Astrocyte (in vitro differentiated cells and primary cell): Measurements from ENCODE around the gene CACNA2D4. TPM values are rescaled to one million over a fixed set of nuclear protein-coding genes. Genes with fewer than 3 reads are reported as not detected.

Source experiments
- DNase-seq: peaks from one replicate; pipeline ENCODE4 v3.0.0-alpha.2; 2010; ENCODE audit warnings: low read depth
- FAIRE-seq: peaks from 2 replicates; lab custom pipeline; 2011; peaks lifted over from hg19 to GRCh38; lab: Jason Lieb, UNC
- H2AFZ ChIP-seq: 2 replicates; pipeline ENCODE4 v1.6.0; 2012; ENCODE audit warnings: low read depth, low read length, inconsistent platforms
- H3K27ac ChIP-seq: 2 replicates; pipeline ENCODE4 v1.5.1; 2011; ENCODE audit warnings: low read depth, low read length, inconsistent platforms
- H3K27me3 ChIP-seq: 2 replicates; pipeline ENCODE4 v1.6.0; 2011; ENCODE audit warnings: low read length, inconsistent platforms; ENCODE audit not compliant: insufficient read depth
- H3K36me3 ChIP-seq: 2 replicates; pipeline ENCODE4 v1.5.1; 2011; ENCODE audit warnings: low read length, inconsistent platforms; ENCODE audit not compliant: insufficient read depth
- H3K4me1 ChIP-seq: 2 replicates; pipeline ENCODE4 v1.5.1; 2011; ENCODE audit warnings: low read length, inconsistent platforms; ENCODE audit not compliant: insufficient read depth
- H3K4me2 ChIP-seq: 2 replicates; pipeline ENCODE4 v1.6.0; 2012; ENCODE audit warnings: low read length, inconsistent platforms
- H3K4me3 ChIP-seq: 2 replicates; pipeline ENCODE4 v1.5.1; 2011; ENCODE audit warnings: low read depth, mild to moderate bottlenecking, low read length, inconsistent platforms; ENCODE audit not compliant: insufficient read depth
- H3K79me2 ChIP-seq: 2 replicates; pipeline ENCODE4 v1.6.0; 2012; ENCODE audit warnings: mild to moderate bottlenecking, low read length, inconsistent platforms; ENCODE audit not compliant: insufficient read depth
- H3K9ac ChIP-seq: 2 replicates; pipeline ENCODE4 v1.6.0; 2012; ENCODE audit warnings: mild to moderate bottlenecking, low read length, inconsistent platforms
- H3K9me3 ChIP-seq: 2 replicates; pipeline ENCODE4 v1.5.1; 2012; ENCODE audit warnings: low read depth, mild to moderate bottlenecking, low read length, inconsistent platforms; ENCODE audit not compliant: insufficient read depth
- H4K20me1 ChIP-seq: 2 replicates; pipeline ENCODE4 v1.6.0; 2012; ENCODE audit warnings: low read length, inconsistent platforms; ENCODE audit not compliant: insufficient read depth
- H3K27ac Mint-ChIP-seq: one replicate; pipeline ENCODE4 v1.8.0; 2021; ENCODE audit warnings: mild to moderate bottlenecking, mixed read lengths; ENCODE audit not compliant: unreplicated experiment
- H3K27me3 Mint-ChIP-seq: one replicate; pipeline ENCODE4 v1.8.0; 2021; ENCODE audit warnings: low read depth, mixed read lengths; ENCODE audit not compliant: unreplicated experiment
- H3K36me3 Mint-ChIP-seq: one replicate; pipeline ENCODE4 v1.8.0; 2021; ENCODE audit warnings: low read depth, mixed read lengths; ENCODE audit not compliant: unreplicated experiment
- H3K4me1 Mint-ChIP-seq: one replicate; pipeline ENCODE4 v1.8.0; 2021; ENCODE audit warnings: low read depth, mixed read lengths; ENCODE audit not compliant: unreplicated experiment
- H3K4me3 Mint-ChIP-seq: one replicate; pipeline ENCODE4 v1.8.0; 2021; ENCODE audit warnings: mild to moderate bottlenecking, moderate library complexity, mixed read lengths; ENCODE audit not compliant: unreplicated experiment
- H3K9me3 Mint-ChIP-seq: one replicate; pipeline ENCODE4 v1.8.0; 2021; ENCODE audit warnings: mild to moderate bottlenecking, mixed read lengths; ENCODE audit not compliant: unreplicated experiment
- CTCF ChIP-seq: IDR thresholded peaks from 2 replicates; pipeline ENCODE4 v1.5.1; 2011; ENCODE audit warnings: low read depth, mild to moderate bottlenecking, inconsistent platforms, low read length, moderate library complexity; ENCODE audit not compliant: insufficient read depth
- EZH2 ChIP-seq: IDR thresholded peaks from 2 replicates; pipeline ENCODE4 v1.6.1; 2012; ENCODE audit warnings: mild to moderate bottlenecking, low read length, inconsistent platforms; ENCODE audit not compliant: insufficient read depth
- total RNA-seq: library from RNA; stranded (reverse); gene quantifications from 2 replicates; pipeline ENCODE4 v1.2.1, GENCODE V29; 2021

The CACNA2D4 gene
- total RNA-seq, 1 donor from 2014 or later, result 0.09 TPM

DNA sequence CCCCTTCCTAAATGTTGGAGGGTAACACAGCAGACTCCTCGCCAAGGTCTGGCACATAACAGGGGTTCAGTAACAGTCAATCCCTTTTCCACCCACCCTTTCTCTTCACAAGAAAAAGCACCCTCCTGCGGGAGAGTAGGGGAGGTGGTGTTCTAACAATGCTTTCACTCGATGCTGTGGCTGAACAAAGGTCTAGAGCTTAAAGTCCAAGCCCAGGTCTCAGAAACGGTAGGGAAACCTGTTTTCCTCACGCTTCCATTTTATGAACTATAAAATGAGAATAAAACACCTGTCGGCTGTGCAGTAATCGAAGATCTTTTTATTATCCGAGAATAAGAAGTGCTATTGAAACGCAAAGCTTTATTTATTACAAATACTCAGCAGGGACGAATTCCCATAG lies 20.9 kb upstream of the CACNA2D4 start:
- no peaks in the 10 kb centered on the region for H3K9me3 ChIP-seq
- peak overlapping the region; percentile 54 for H3K4me2 ChIP-seq
- no peak for TF ChIP-seq CTCF
- DNase-seq (no peak), FAIRE-seq (no peak)
- no peaks in the 10 kb centered on the region for H3K27me3 ChIP-seq
- H3K36me3 ChIP-seq, result peaks cover 3% of the 10 kb centered on the region
- no peaks in the 10 kb centered on the region for H3K79me2 ChIP-seq
- no peak overlapping the region for H3K9ac ChIP-seq
- H3K36me3 Mint-ChIP-seq, result peaks cover 19% of the 10 kb centered on the region
- H3K9me3 Mint-ChIP-seq, result peaks cover 3% of the 10 kb centered on the region
- H3K4me3 Mint-ChIP-seq, result no peak overlapping the region
- H3K27ac ChIP-seq, result no peak overlapping the region
- H3K4me1 Mint-ChIP-seq, result no peaks in the 10 kb centered on the region
- H3K27me3 Mint-ChIP-seq, result no peaks in the 10 kb centered on the region
- H3K27ac Mint-ChIP-seq, result no peak overlapping the region
- H4K20me1 ChIP-seq, result no peaks in the 10 kb centered on the region
- no peak overlapping the region for H3K4me3 ChIP-seq
- peaks cover 19% of the 10 kb centered on the region for H3K4me1 ChIP-seq
- H2AFZ ChIP-seq, result no peak overlapping the region

GRCh38 chr12:1937481-1938224 lies 19.2 kb upstream of the CACNA2D4 start:
- H4K20me1 ChIP-seq, result peaks cover 5% of the 10 kb centered on the region
- no peak overlapping the region for H3K4me3 ChIP-seq
- H3K9ac ChIP-seq, result no peak overlapping the region
- H3K27me3 ChIP-seq, result no peaks in the 10 kb centered on the region
- DNase-seq (no peak), FAIRE-seq (no peak)
- H3K4me1 Mint-ChIP-seq, result peaks cover 3% of the 10 kb centered on the region
- H3K9me3 ChIP-seq, result no peaks in the 10 kb centered on the region
- H3K4me1 ChIP-seq, result peaks cover 30% of the 10 kb centered on the region
- no peak overlapping the region for H3K4me2 ChIP-seq
- H3K27me3 Mint-ChIP-seq, result no peaks in the 10 kb centered on the region
- H3K4me3 Mint-ChIP-seq, result no peak overlapping the region
- H3K9me3 Mint-ChIP-seq, result peaks cover 3% of the 10 kb centered on the region
- peak overlapping the region; percentile 38 for H3K27ac Mint-ChIP-seq
- no peak overlapping the region for H2AFZ ChIP-seq
- H3K36me3 ChIP-seq, result peaks cover 3% of the 10 kb centered on the region
- H3K36me3 Mint-ChIP-seq, result peaks cover 5% of the 10 kb centered on the region
- TF ChIP-seq CTCF, result no peak
- TF ChIP-seq EZH2, result no peak
- no peak overlapping the region for H3K27ac ChIP-seq
- H3K79me2 ChIP-seq, result no peaks in the 10 kb centered on the region
